ENCODE measurements around the gene AP2A1. TPM values are rescaled to one million over a fixed set of nuclear protein-coding genes. Genes with fewer than 3 reads are reported as not detected.

Gene AP2A1
- total RNA-seq, 6 donors from 2014 or later = 46.0 to 113 (median 77.6) TPM

GRCh38 chr19:49812452-49812996 is 45.7 kb downstream of the AP2A1 start:
- no peak for ATAC-seq (ENCODE audit: low FRiP score in 2 of 2)
- H3K4me1 ChIP-seq = peaks cover 18 to 46% (median 28%) of the 10 kb centered on the region in 4 donors
- H3K36me3 ChIP-seq = peaks cover 0 to 4% (median 0%) of the 10 kb centered on the region in 4 donors
- H3K9me3 ChIP-seq = no peaks in the 10 kb centered on the region
- TF ChIP-seq POLR2AphosphoS5 (IDR thresholded peaks at IDR 0.05) = no peak
- TF ChIP-seq CTCF (IDR thresholded peaks at IDR 0.05) = no peak
- TF ChIP-seq EP300 (IDR thresholded peaks at IDR 0.05) = no peak
- TF ChIP-seq POLR2A (IDR thresholded peaks at IDR 0.05) = no peak
- no peaks in the 10 kb centered on the region for H3K27me3 ChIP-seq
- no peak for DNase-seq
- peak overlapping the region; percentile 88 to 93 (median 90) for H3K27ac ChIP-seq
- peak overlapping the region; percentile 58 to 83 (median 62) for H3K4me3 ChIP-seq
- WGBS, 2 donors = 54 to 76% methylated on average over 7 to 11 of the region's 11 CpGs

GRCh38 chr19:49812997-49813861 is 46.4 kb downstream of the AP2A1 start, which contains the start of gene FUZ:
TSS of gene FUZ (minus strand) at chr19:49813292. CDS start at chr19:49813106, 186 bp downstream.
- H3K27me3 ChIP-seq = no peaks in the 10 kb centered on the region
- peak; percentile 86 to 91 for ATAC-seq (ENCODE audit: low FRiP score in 2 of 2)
- WGBS, 2 donors = 0% methylated on average over 13 to 45 of the region's 45 CpGs
- TF ChIP-seq EP300 (IDR thresholded peaks at IDR 0.05) (no peak), POLR2A (IDR thresholded peaks at IDR 0.05) (peak in 2 of 4 donors; percentile 21), POLR2AphosphoS5 (IDR thresholded peaks at IDR 0.05) (peak; percentile 79 to 92), CTCF (IDR thresholded peaks at IDR 0.05) (peak in 3 of 6 experiments; percentile 26 to 34 (median 28))
- H3K36me3 ChIP-seq = no peaks in the 10 kb centered on the region
- H3K4me1 ChIP-seq = peaks cover 18 to 43% (median 28%) of the 10 kb centered on the region in 4 donors
- H3K4me3 ChIP-seq = peak within 1 kb of the TSS; percentile 58 to 83 (median 62)
- H3K27ac ChIP-seq = peak within 1 kb of the TSS; percentile 88 to 93 (median 90)
- no peaks in the 10 kb centered on the region for H3K9me3 ChIP-seq
- peak; percentile 90 to 99 for DNase-seq

GRCh38 chr19:49814010-49814409 is 47.2 kb downstream of the AP2A1 start:
- WGBS, 2 donors = 88 to 100% methylated on average over 1 of the region's 1 CpG
- H3K4me1 ChIP-seq = peaks cover 19 to 42% (median 26%) of the 10 kb centered on the region in 4 donors
- ATAC-seq (ENCODE audit: low FRiP score in 2 of 2) (no peak), DNase-seq (no peak)
- no peaks in the 10 kb centered on the region for H3K9me3 ChIP-seq
- H3K36me3 ChIP-seq = no peaks in the 10 kb centered on the region
- H3K27ac ChIP-seq = peak overlapping the region; percentile 88 to 93 (median 90)
- no peaks in the 10 kb centered on the region for H3K27me3 ChIP-seq
- H3K4me3 ChIP-seq = peak overlapping the region in 3 of 4 donors; percentile 58 to 83 (median 65)
- TF ChIP-seq EP300 (IDR thresholded peaks at IDR 0.05) = no peak
- TF ChIP-seq POLR2A (IDR thresholded peaks at IDR 0.05) = no peak
- TF ChIP-seq CTCF (IDR thresholded peaks at IDR 0.05) = no peak
- no peak for TF ChIP-seq POLR2AphosphoS5 (IDR thresholded peaks at IDR 0.05)

- H3K27ac ChIP-seq = peak overlapping the region; percentile 91 to 98 (median 93)
- WGBS, 2 donors = 84 to 85% methylated on average over 12 to 14 of the region's 14 CpGs
- peaks cover 14 to 43% (median 25%) of the 10 kb centered on the region in 4 donors for H3K4me1 ChIP-seq
- no peaks in the 10 kb centered on the region for H3K27me3 ChIP-seq
- TF ChIP-seq EP300 (IDR thresholded peaks at IDR 0.05) (no peak), POLR2A (IDR thresholded peaks at IDR 0.05) (no peak), CTCF (IDR thresholded peaks at IDR 0.05) (no peak), POLR2AphosphoS5 (IDR thresholded peaks at IDR 0.05) (no peak)
- ATAC-seq (ENCODE audit: low FRiP score in 2 of 2) (no peak), DNase-seq (no peak)
- H3K36me3 ChIP-seq = peaks cover 0 to 9% (median 2%) of the 10 kb centered on the region in 4 donors
- H3K9me3 ChIP-seq = no peaks in the 10 kb centered on the region
- peak overlapping the region in 2 of 4 donors; percentile 91 to 98 for H3K4me3 ChIP-seq
These were observed 49.8 kb downstream of the AP2A1 start for GRCh38 chr19:49816590-49816989.
